Keratinocyte (primary cell): Measurements from ENCODE around the gene SYCE3. TPM values are rescaled to one million over a fixed set of nuclear protein-coding genes. Genes with fewer than 3 reads are reported as not detected.
A peak's percentile ranks its signal among the peaks of the same experiment; 100 is the strongest.

ENCODE experiments used
- DNase-seq: peaks from one replicate; pipeline ENCODE4 v3.0.0-alpha.2; 2011; ENCODE audit warnings: low read depth, missing footprints, low spot score
- FAIRE-seq: peaks from 2 replicates; lab custom pipeline; 2011; peaks lifted over from hg19 to GRCh38; lab: Jason Lieb, UNC
- H2AFZ ChIP-seq: 2 replicates; pipeline ENCODE4 v1.6.0; 2012; ENCODE audit warnings: low read length, control low read depth, inconsistent platforms; ENCODE audit not compliant: control insufficient read depth
- H3K27ac ChIP-seq: 2 replicates; pipeline ENCODE4 v1.5.1; 2011; ENCODE audit warnings: low read length; ENCODE audit not compliant: control insufficient read depth, insufficient read depth
- H3K27me3 ChIP-seq: 3 replicates; pipeline ENCODE4 v1.6.0; 2011; ENCODE audit warnings: low read length; ENCODE audit not compliant: control insufficient read depth, insufficient read depth; ENCODE audit errors: extremely low read depth
- H3K36me3 ChIP-seq, 2 experiments: 2 replicates in 1 of 2; 3 replicates in 1 of 2; pipeline ENCODE4 v1.5.1; 2011; ENCODE audit warnings: low read length in 2 of 2, mild to moderate bottlenecking in 1 of 2; ENCODE audit not compliant: control insufficient read depth in 2 of 2, insufficient read depth in 2 of 2; ENCODE audit errors: extremely low read depth in 1 of 2
- H3K4me1 ChIP-seq: 3 replicates; pipeline ENCODE4 v1.5.1; 2011; ENCODE audit warnings: low read length; ENCODE audit not compliant: control insufficient read depth, insufficient read depth; ENCODE audit errors: extremely low read depth
- H3K4me2 ChIP-seq: 3 replicates; pipeline ENCODE4 v1.6.0; 2011; ENCODE audit warnings: low read depth, low read length; ENCODE audit not compliant: control insufficient read depth, insufficient read depth; ENCODE audit errors: extremely low read depth
- H3K4me3 ChIP-seq, 3 experiments: fragments of 200-600 bp in 1 of 3; sonication (generic) in 1 of 3; 2 replicates in 2 of 3; 3 replicates in 1 of 3; pipeline ENCODE4 v1.5.1; 2011 to 2016; ENCODE audit warnings: low read length in 3 of 3, mild to moderate bottlenecking in 3 of 3, control low read depth in 2 of 3, inconsistent platforms in 1 of 3, low read depth in 1 of 3, mixed read lengths in 1 of 3, mixed run types in 1 of 3, moderate library complexity in 1 of 3; ENCODE audit not compliant: control insufficient read depth in 2 of 3, insufficient read depth in 2 of 3; ENCODE audit errors: extremely low read depth in 1 of 3
- H3K79me2 ChIP-seq: 2 replicates; pipeline ENCODE4 v1.6.0; 2012; ENCODE audit warnings: low read length; ENCODE audit not compliant: control insufficient read depth, insufficient read depth
- H3K9ac ChIP-seq: 3 replicates; pipeline ENCODE4 v1.6.0; 2011; ENCODE audit warnings: low read length; ENCODE audit not compliant: control insufficient read depth, insufficient read depth; ENCODE audit errors: extremely low read depth
- H3K9me1 ChIP-seq: 3 replicates; pipeline ENCODE4 v1.6.0; 2011; ENCODE audit warnings: low read length; ENCODE audit not compliant: control insufficient read depth, insufficient read depth; ENCODE audit errors: extremely low read depth
- H3K9me3 ChIP-seq: 2 replicates; pipeline ENCODE4 v1.5.1; 2012; ENCODE audit warnings: low read depth, low read length; ENCODE audit not compliant: control insufficient read depth
- H4K20me1 ChIP-seq: 3 replicates; pipeline ENCODE4 v1.6.0; 2011; ENCODE audit warnings: low read length; ENCODE audit not compliant: control insufficient read depth, insufficient read depth; ENCODE audit errors: extremely low read depth
- CTCF ChIP-seq, 3 experiments: IDR thresholded peaks in 1 of 3; conservative IDR thresholded peaks in 1 of 3; optimal IDR thresholded peaks in 1 of 3; 2 replicates in 2 of 3; 3 replicates in 1 of 3; pipeline versions ENCODE3 to v1.5.1; 2011; ENCODE audit warnings: low read length in 3 of 3, mild to moderate bottlenecking in 3 of 3, moderate library complexity in 2 of 3, control low read depth in 1 of 3, inconsistent platforms in 1 of 3; ENCODE audit not compliant: insufficient read depth in 2 of 3; ENCODE audit errors: extremely low read depth in 1 of 3
- EZH2 ChIP-seq: IDR thresholded peaks from one replicate; pipeline ENCODE4 v1.6.1; 2012; ENCODE audit warnings: inconsistent platforms, mild to moderate bottlenecking, low read length, moderate library complexity
- dilution Hi-C: fragments of 300-500 bp; cut with MboI; formaldehyde crosslinking; loops from one replicate; pipeline ENCODE4 v1.7.0; 2020; ENCODE audit warnings: low sequenced_read_pairs; ENCODE audit not compliant: extremely low pct_ligation_motif_present
- polyA plus RNA-seq, 5 experiments: library from polyadenylated mRNA; depleted of rRNA in 3 of 5; stranded (reverse) in 3 of 5; stranded (forward) in 1 of 5; unstranded in 1 of 5; fragments of >200 nt; gene quantifications; 1 replicate in 1 of 5; 2 replicates in 3 of 5; 3 replicates in 1 of 5; pipeline versions ENCODE4 v1.2.1 to v1.2.3, GENCODE V29; 2011 to 2012; ENCODE audit warnings: missing spikeins in 2 of 5, low read depth in 1 of 5, low replicate concordance in 1 of 5

The SYCE3 gene
- polyA plus RNA-seq, 1 donor (not counting 4 experiments of a cell fraction or from before 2014, with no cell fraction given): 0.17 TPM

DNA sequence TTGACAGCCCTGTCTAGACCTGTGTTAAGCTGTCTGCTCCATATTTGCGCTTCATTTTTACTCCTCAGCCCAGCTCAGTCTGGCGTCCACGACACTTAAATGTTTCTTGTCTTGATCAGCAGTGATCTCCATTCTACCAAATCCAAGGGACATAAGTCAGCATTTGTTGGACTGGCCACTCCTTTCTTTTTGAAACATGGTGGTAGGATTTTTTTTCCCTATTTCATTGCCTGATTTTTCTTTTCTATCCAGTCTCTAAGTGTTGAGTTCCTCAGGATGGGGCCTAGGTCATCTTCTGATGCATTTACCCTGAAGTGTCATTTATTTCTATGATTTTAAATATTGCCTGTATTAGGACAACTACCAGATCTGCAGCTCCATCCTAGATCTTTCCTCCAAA is 53.8 kb downstream of the SYCE3 start:
- H3K4me1 ChIP-seq: peaks cover 17% of the 10 kb centered on the region
- H3K27me3 ChIP-seq: no peaks in the 10 kb centered on the region
- peak overlapping the region; percentile 80 for H3K27ac ChIP-seq
- H3K9me3 ChIP-seq: no peaks in the 10 kb centered on the region
- H3K79me2 ChIP-seq: peaks cover 39% of the 10 kb centered on the region
- peak overlapping the region; percentile 68 to 92 (median 89) for H3K4me3 ChIP-seq
- TF ChIP-seq EZH2 (no peak), CTCF (optimal IDR thresholded peaks at IDR 0.05 in 1 of 3, IDR thresholded peaks at IDR 0.05 in 1 of 3, conservative IDR thresholded peaks at IDR 0.05 in 1 of 3; ENCODE audit: extremely low read depth in 1 of 3, insufficient read depth in 2 of 3, low read length in 3 of 3) (no peak)
- DNase-seq: no peak
- H3K9ac ChIP-seq: peak overlapping the region; percentile 80
- peak; percentile 69 for FAIRE-seq
- peaks cover 6 to 9% of the 10 kb centered on the region in 2 experiments for H3K36me3 ChIP-seq
- no peaks in the 10 kb centered on the region for H3K9me1 ChIP-seq
- no peaks in the 10 kb centered on the region for H4K20me1 ChIP-seq
- dilution Hi-C loops: no loop called here
- no peak overlapping the region for H2AFZ ChIP-seq
- H3K4me2 ChIP-seq: peak overlapping the region; percentile 89

GRCh38 chr22:50507991-50508884 is 54.5 kb downstream of the SYCE3 start, which contains the start of gene NCAPH2:
TSS of gene NCAPH2 (plus strand) at chr22:50508224. CDS start at chr22:50508338, 114 bp downstream.
- dilution Hi-C loops: no loop called here
- H3K4me1 ChIP-seq: peaks cover 17% of the 10 kb centered on the region
- H2AFZ ChIP-seq: peak within 1 kb of the TSS; percentile 97
- no peaks in the 10 kb centered on the region for H3K9me1 ChIP-seq
- H3K4me2 ChIP-seq: peak within 1 kb of the TSS; percentile 89
- peak within 1 kb of the TSS; percentile 90 for H3K9ac ChIP-seq
- no peaks in the 10 kb centered on the region for H3K27me3 ChIP-seq
- H3K4me3 ChIP-seq: peak within 1 kb of the TSS; percentile 87 to 92 (median 89)
- TF ChIP-seq EZH2: no peak
- TF ChIP-seq CTCF (optimal IDR thresholded peaks at IDR 0.05 in 1 of 3, IDR thresholded peaks at IDR 0.05 in 1 of 3, conservative IDR thresholded peaks at IDR 0.05 in 1 of 3; ENCODE audit: extremely low read depth in 1 of 3, insufficient read depth in 2 of 3, low read length in 3 of 3): no peak
- DNase-seq (no peak), FAIRE-seq (no peak)
- peak within 1 kb of the TSS; percentile 80 for H3K27ac ChIP-seq
- no peaks in the 10 kb centered on the region for H3K9me3 ChIP-seq
- no peaks in the 10 kb centered on the region for H4K20me1 ChIP-seq
- H3K79me2 ChIP-seq: peaks cover 39% of the 10 kb centered on the region
- H3K36me3 ChIP-seq: peaks cover 6 to 9% of the 10 kb centered on the region in 2 experiments
